ENCODE measurements around the gene PDE10A.

DNA sequence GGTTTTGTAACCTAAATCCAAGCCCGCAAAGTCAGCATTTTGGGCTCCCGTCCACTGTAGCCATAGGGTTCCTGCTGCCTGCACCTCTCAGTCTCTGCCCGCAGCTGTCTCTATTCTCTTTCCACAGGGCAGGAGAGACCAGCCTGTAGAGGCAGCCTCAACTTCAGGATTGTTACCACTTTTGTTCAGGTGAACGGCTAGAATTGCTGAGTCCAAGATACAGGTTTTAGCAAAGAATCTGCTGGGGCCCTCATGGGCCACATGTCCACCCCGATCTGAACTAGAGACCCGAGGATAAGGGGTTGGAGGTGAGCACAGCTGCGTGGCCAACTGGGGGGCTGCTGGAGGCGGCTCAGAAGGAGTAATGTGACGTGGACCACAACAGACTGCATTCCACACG is 215.9 kb downstream of the PDE10A start:
- TF ChIP-seq POLR2A (IDR thresholded peaks at IDR 0.05; ENCODE audit: low read depth, low read length): no peak
- TF ChIP-seq RAD21 (IDR thresholded peaks at IDR 0.05; ENCODE audit: low read length): no peak
